WTC11 (cell line): ENCODE measurements around the gene STRA6. TPM values are rescaled to one million over a fixed set of nuclear protein-coding genes. Genes with fewer than 3 reads are reported as not detected.

Experiments
- ATAC-seq: fragments of 200-7000 bp; cut with Tn5 transposase; 2 replicates; pipeline ENCODE4 v1.10.0; 2021; ENCODE audit warnings: mild to moderate bottlenecking, moderate library complexity
- CTCF ChIA-PET: fragments of 300-600 bp; sonication (Branson Sonifier 250); formaldehyde crosslinking; loops from one replicate; lab custom pipeline; 2021; ENCODE audit warnings: antibody characterized with exemption; lab: Charles Lee
- POLR2A ChIA-PET: fragments of 350-600 bp; sonication (Branson Sonifier 250); formaldehyde crosslinking; loops from one replicate; lab custom pipeline; 2021; ENCODE audit warnings: antibody characterized with exemption; lab: Charles Lee
- DNase-seq: peaks from one replicate; pipeline ENCODE4 v3.0.0; 2021; ENCODE audit warnings: low spot score
- H3K27ac Mint-ChIP-seq: 2 replicates; pipeline ENCODE4 v1.8.0; 2021; ENCODE audit warnings: mixed read lengths
- H3K27me3 Mint-ChIP-seq: 2 replicates; pipeline ENCODE4 v1.8.0; 2021; ENCODE audit warnings: low read depth, mild to moderate bottlenecking, moderate library complexity, mixed read lengths
- H3K36me3 Mint-ChIP-seq: 2 replicates; pipeline ENCODE4 v1.8.0; 2021; ENCODE audit warnings: mixed read lengths
- H3K4me1 Mint-ChIP-seq: 2 replicates; pipeline ENCODE4 v1.8.0; 2022; ENCODE audit warnings: mixed read lengths
- H3K4me3 Mint-ChIP-seq: 2 replicates; pipeline ENCODE4 v1.8.0; 2021; ENCODE audit warnings: mild to moderate bottlenecking, moderate library complexity, mixed read lengths
- H3K9me3 Mint-ChIP-seq: 2 replicates; pipeline ENCODE4 v1.8.0; 2021; ENCODE audit warnings: mixed read lengths
- AFF4 ChIP-seq: sonication (generic); formaldehyde crosslinking; IDR thresholded peaks from 2 replicates; pipeline ENCODE4 v1.8.1; 2023; ENCODE audit warnings: mild to moderate bottlenecking, missing genetic modification reagents, borderline replicate concordance
- CREM ChIP-seq: sonication (generic); formaldehyde crosslinking; IDR thresholded peaks from 2 replicates; pipeline ENCODE4 v1.8.1; 2022; ENCODE audit warnings: mild to moderate bottlenecking, missing genetic modification reagents, moderate library complexity
- E2F4 ChIP-seq: sonication (generic); formaldehyde crosslinking; IDR thresholded peaks from 2 replicates; pipeline ENCODE4 v1.8.1; 2022; ENCODE audit warnings: low read depth, mild to moderate bottlenecking, moderate library complexity, missing genetic modification reagents, borderline replicate concordance
- E2F5 ChIP-seq: sonication (generic); formaldehyde crosslinking; IDR thresholded peaks from 2 replicates; pipeline ENCODE4 v1.8.1; 2022; ENCODE audit warnings: mild to moderate bottlenecking, moderate library complexity, missing genetic modification reagents
- ETV6 ChIP-seq: sonication (generic); formaldehyde crosslinking; IDR thresholded peaks from 2 replicates; pipeline ENCODE4 v1.8.1; 2022; ENCODE audit warnings: mild to moderate bottlenecking, missing genetic modification reagents
- HMGA2 ChIP-seq: fragments of 250-450 bp; sonication (Bioruptor Pico); IDR thresholded peaks from 2 replicates; pipeline ENCODE4 v1.4.0; 2021; ENCODE audit warnings: mild to moderate bottlenecking, moderate library complexity
- IRF1 ChIP-seq: sonication (generic); formaldehyde crosslinking; IDR thresholded peaks from 2 replicates; pipeline ENCODE4 v1.8.0; 2023; ENCODE audit warnings: missing genetic modification reagents
- IRF2 ChIP-seq: sonication (generic); formaldehyde crosslinking; IDR thresholded peaks from 2 replicates; pipeline ENCODE4 v1.8.0; 2022; ENCODE audit warnings: low read depth, missing genetic modification reagents, borderline replicate concordance
- MYBL2 ChIP-seq: sonication (generic); formaldehyde crosslinking; IDR thresholded peaks from 2 replicates; pipeline ENCODE4 v1.8.1; 2023; ENCODE audit warnings: mild to moderate bottlenecking, moderate library complexity, missing genetic modification reagents
- NFATC4 ChIP-seq: fragments of 250-450 bp; sonication (Bioruptor Pico); IDR thresholded peaks from 2 replicates; pipeline ENCODE4 v1.9.0; 2021; ENCODE audit warnings: mild to moderate bottlenecking
- NR2C2 ChIP-seq: sonication (generic); formaldehyde crosslinking; IDR thresholded peaks from 2 replicates; pipeline ENCODE4 v1.8.0; 2022; ENCODE audit warnings: mild to moderate bottlenecking, missing genetic modification reagents
- NR3C1 ChIP-seq: sonication (generic); formaldehyde crosslinking; conservative IDR thresholded peaks from 2 replicates; pipeline ENCODE4 v1.8.1; 2023; ENCODE audit warnings: low read depth, mild to moderate bottlenecking, missing genetic modification reagents
- OVOL2 ChIP-seq: fragments of 250-450 bp; sonication (Bioruptor Pico); IDR thresholded peaks from 2 replicates; pipeline ENCODE4 v1.9.0; 2021; ENCODE audit warnings: mild to moderate bottlenecking, borderline replicate concordance
- RORB ChIP-seq: fragments of 250-450 bp; sonication (Bioruptor Pico); IDR thresholded peaks from 2 replicates; pipeline ENCODE4 v1.9.0; 2021; ENCODE audit warnings: mild to moderate bottlenecking
- TCF7 ChIP-seq: sonication (generic); formaldehyde crosslinking; IDR thresholded peaks from 2 replicates; pipeline ENCODE4 v1.8.0; 2022; ENCODE audit warnings: mild to moderate bottlenecking, low read depth, missing genetic modification reagents, moderate library complexity
- TEAD1 ChIP-seq: sonication (generic); formaldehyde crosslinking; IDR thresholded peaks from 2 replicates; pipeline ENCODE4 v1.8.0; 2022; ENCODE audit warnings: mild to moderate bottlenecking, missing genetic modification reagents
- TP53 ChIP-seq: sonication (generic); formaldehyde crosslinking; IDR thresholded peaks from 2 replicates; pipeline ENCODE4 v1.8.1; 2023; ENCODE audit warnings: mild to moderate bottlenecking, missing genetic modification reagents
- ZNF138 ChIP-seq: sonication (generic); formaldehyde crosslinking; conservative IDR thresholded peaks from 2 replicates; pipeline ENCODE4 v1.8.1; 2022; ENCODE audit warnings: mild to moderate bottlenecking, moderate library complexity, missing genetic modification reagents
- ZNF416 ChIP-seq: fragments of 250-450 bp; sonication (Bioruptor Pico); IDR thresholded peaks from 2 replicates; pipeline ENCODE4 v1.9.0; 2021; ENCODE audit warnings: mild to moderate bottlenecking, inconsistent platforms
- ZNF532 ChIP-seq: fragments of 250-450 bp; sonication (Bioruptor Pico); IDR thresholded peaks from 2 replicates; pipeline ENCODE4 v1.9.0; 2021; ENCODE audit warnings: mild to moderate bottlenecking, borderline replicate concordance
- total RNA-seq: library from RNA; stranded (reverse); gene quantifications from 3 replicates; pipeline ENCODE4 v1.2.3, GENCODE V29; 2021

The STRA6 gene
- total RNA-seq, 1 experiment from 2014 or later: 23.2 TPM

- CTCF ChIA-PET: interaction anchor here (0.7 to 6.0 kb wide), 14 partner anchors 8 to 205 kb away, joined by 4 to 94 read pairs (median 12); partner anchors contain the start of genes LOXL1 and STRA6
- TF ChIP-seq TEAD1 (CRISPR knock-in tag) (no peak), OVOL2 (CRISPR knock-in tag) (no peak), E2F5 (no peak), RORB (CRISPR knock-in tag) (no peak), MYBL2 (CRISPR knock-in tag) (no peak), NFATC4 (CRISPR knock-in tag) (no peak), ZNF138 (CRISPR knock-in tag) (no peak), ZNF532 (CRISPR knock-in tag) (no peak), CREM (CRISPR knock-in tag) (no peak), ZNF416 (CRISPR knock-in tag) (no peak), HMGA2 (CRISPR knock-in tag) (no peak), TCF7 (CRISPR knock-in tag) (no peak), IRF2 (CRISPR knock-in tag) (no peak), NR2C2 (CRISPR knock-in tag) (no peak), NR3C1 (no peak), TP53 (CRISPR knock-in tag) (no peak), E2F4 (no peak), IRF1 (CRISPR knock-in tag) (no peak), ETV6 (CRISPR knock-in tag) (no peak), AFF4 (CRISPR knock-in tag) (no peak)
- Mint-ChIP-seq H3K4me3 (peak overlapping the region; percentile 73), H3K9me3 (no peaks in the 10 kb centered on the region), H3K36me3 (no peaks in the 10 kb centered on the region; the same call in 1 of the 2 replicates), H3K4me1 (peaks cover 61% of the 10 kb centered on the region), H3K27me3 (peaks cover 98% of the 10 kb centered on the region), H3K27ac (no peak overlapping the region)
- POLR2A ChIA-PET: interaction anchor here (0.7 to 1.6 kb wide), 2 partner anchors 83 to 176 kb away, joined by 4 to 9 read pairs; no protein-coding TSS in a partner anchor
- ATAC-seq: no peak
- no peak for DNase-seq
Observed at GRCh38 chr15:74130849-74131627, 71.5 kb downstream of the STRA6 start.
